H1 (cell line): ENCODE results near the gene ADGRB3. TPM values are rescaled to one million over a fixed set of nuclear protein-coding genes. Genes with fewer than 3 reads are reported as not detected.

Source experiments
- RFX5 ChIP-seq: IDR thresholded peaks from 2 replicates; pipeline ENCODE4 v1.6.1; 2011; ENCODE audit warnings: low read depth, low read length, improper control_type of control experiment, borderline replicate concordance
- polyA plus RNA-seq, 7 experiments: library from polyadenylated mRNA; depleted of rRNA in 3 of 7; stranded (reverse) in 5 of 7; unstranded in 2 of 7; fragments of >200 nt in 5 of 7; fragments of 200-250 nt in 2 of 7; gene quantifications; 1 replicate in 5 of 7; 2 replicates in 1 of 7; 4 replicates in 1 of 7; pipeline versions ENCODE4 v1.2.1 to v1.2.3, GENCODE V29; 2011 to 2013; ENCODE audit warnings: missing spikeins in 2 of 7, mixed read lengths in 2 of 7
- total RNA-seq: library from RNA; stranded (reverse); fragmentation: NEBNext Ultra II Directional; extraction: Animal tissue kit (Norgen Biotek cat#: 25700); gene quantifications from 2 replicates; pipeline ENCODE4 v1.2.1, GENCODE V29; 2021

The ADGRB3 gene
- total and polyA plus RNA-seq, 2 of the 8 experiments (the other 6 are each of a cell fraction or from before 2014, with no cell fraction given), result 0.35 to 1.2 TPM

DNA sequence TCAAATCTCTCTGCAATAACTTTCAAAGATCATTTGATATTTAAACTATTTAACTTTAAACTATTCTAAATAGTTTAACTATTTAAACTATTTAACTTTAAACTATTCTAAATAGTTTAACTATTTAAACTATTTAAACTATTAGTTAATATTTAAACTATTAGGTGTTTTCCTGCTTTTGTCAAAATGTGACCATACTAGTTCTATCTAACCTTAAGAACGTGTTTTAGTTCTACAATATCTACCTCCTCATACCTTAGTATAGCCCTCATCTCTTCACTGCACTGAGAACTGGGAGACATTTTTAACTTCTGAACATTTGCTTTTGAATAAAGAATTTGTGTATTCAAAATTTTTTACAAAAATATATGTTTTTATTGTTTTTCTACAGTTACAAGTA, 429.1 kb downstream of the ADGRB3 start (continued):
- TF ChIP-seq RFX5, result no peak
